Stimulated activated CD8-positive, alpha-beta memory T cell treated with anti-CD3 and anti-CD28 coated beads, Interleukin-15, amount 100 ng/mL, for 48 hours (primary cell): ENCODE data around the gene HSPB9.
"Not testable (repeated sequence)": the region's sequence is repeated elsewhere in the genome, so short reads cannot be mapped to it uniquely, and the experiment has no call there.

ENCODE experiments used
- DNase-seq, 2 donors: peaks; one replicate each; pipeline ENCODE4 v3.0.0-alpha.2; 2020; ENCODE audit warnings: low read depth in 2 of 2

Gene HSPB9

GRCh38 chr17:42120161-42120769 is 2.3 kb upstream of the HSPB9 start:
- no peak for DNase-seq

- DNase-seq, result peak; percentile 67 to 68
These were observed 1.5 kb upstream of the HSPB9 start, which contains the start of gene KAT2A for GRCh38 chr17:42120770-42121769. TSS of gene KAT2A (minus strand) at chr17:42121367. CDS start at chr17:42121304, 63 bp downstream.

GRCh38 chr17:42124256-42124655 is 1.7 kb downstream of the HSPB9 start:
- DNase-seq, result no peak

GRCh38 chr17:42125565-42125964 is 3.0 kb downstream of the HSPB9 start:
- DNase-seq, result no peak

GRCh38 chr17:42126836-42127235 is 4.2 kb downstream of the HSPB9 start:
- DNase-seq, result no peak

- DNase-seq, result no peak
These were observed 4.8 kb downstream of the HSPB9 start for GRCh38 chr17:42127414-42127813.

- DNase-seq, result no peak
These were observed 6.7 kb downstream of the HSPB9 start for GRCh38 chr17:42129109-42129837.

- DNase-seq, result no peak
These were observed 7.8 kb downstream of the HSPB9 start for GRCh38 chr17:42130310-42130936.

- DNase-seq, result no peak
These were observed 8.6 kb downstream of the HSPB9 start for GRCh38 chr17:42131232-42131631.

GRCh38 chr17:42131981-42132432 is 9.4 kb downstream of the HSPB9 start:
- no peak for DNase-seq

GRCh38 chr17:42132941-42133340 is 10.3 kb downstream of the HSPB9 start:
- peak in 1 of 2 donors; percentile 26 for DNase-seq

- DNase-seq, result no peak
These were observed 10.9 kb downstream of the HSPB9 start for GRCh38 chr17:42133461-42134041.

GRCh38 chr17:42135151-42135550 is 12.5 kb downstream of the HSPB9 start:
- DNase-seq, result no peak

GRCh38 chr17:42135664-42136653 is 13.4 kb downstream of the HSPB9 start:
- no peak for DNase-seq

- no peak for DNase-seq
These were observed 14.0 kb downstream of the HSPB9 start for GRCh38 chr17:42136654-42137051.

- no peak for DNase-seq
These were observed 16.3 kb downstream of the HSPB9 start for GRCh38 chr17:42138749-42139492.

GRCh38 chr17:42140690-42141089 is 18.1 kb downstream of the HSPB9 start:
- DNase-seq, result not testable (repeated sequence)

- no peak for DNase-seq
These were observed 18.8 kb downstream of the HSPB9 start for GRCh38 chr17:42141382-42141781.

- no peak for DNase-seq
These were observed 19.8 kb downstream of the HSPB9 start for GRCh38 chr17:42142371-42142896.
